Liver (tissue), 9 donors: ENCODE data around the gene PFN2. TPM values are rescaled to one million over a fixed set of nuclear protein-coding genes. Genes with fewer than 3 reads are reported as not detected.

Experiments used
- DNase-seq: peaks from one replicate; pipeline ENCODE4 v3.0.0-alpha.2; 2017; ENCODE audit warnings: low spot score
- H3K27ac ChIP-seq, 2 donors: one replicate each; pipeline ENCODE4 v1.7.0; 2013; ENCODE audit warnings: inconsistent platforms in 2 of 2, low read length in 2 of 2, control low read depth in 1 of 2, low read depth in 1 of 2, mild to moderate bottlenecking in 1 of 2
- H3K27me3 ChIP-seq, 4 donors: one replicate each; pipeline versions ENCODE4 v1.6.1 to v1.7.0; 2013; ENCODE audit warnings: low read length in 3 of 4, inconsistent platforms in 1 of 4, mild to moderate bottlenecking in 1 of 4, moderate library complexity in 1 of 4; ENCODE audit not compliant: control insufficient read depth in 4 of 4, insufficient read depth in 4 of 4
- H3K36me3 ChIP-seq, 4 donors: one replicate each; pipeline versions ENCODE4 v1.6.1 to v1.7.0; 2013; ENCODE audit warnings: low read length in 3 of 4, mild to moderate bottlenecking in 3 of 4, low read depth in 1 of 4, moderate library complexity in 1 of 4; ENCODE audit not compliant: control insufficient read depth in 4 of 4, insufficient read depth in 3 of 4
- H3K4me1 ChIP-seq, 4 donors: one replicate each; pipeline versions ENCODE4 v1.6.1 to v1.7.0; 2013; ENCODE audit warnings: low read length in 3 of 4, mild to moderate bottlenecking in 3 of 4, moderate library complexity in 1 of 4; ENCODE audit not compliant: control insufficient read depth in 4 of 4, insufficient read depth in 4 of 4
- H3K4me3 ChIP-seq, 3 donors: one replicate each; pipeline versions ENCODE4 v1.6.1 to v1.7.0; 2013; ENCODE audit warnings: low read length in 3 of 3, control low read depth in 1 of 3, low read depth in 1 of 3, mild to moderate bottlenecking in 1 of 3
- H3K9ac ChIP-seq, 2 donors: one replicate each; pipeline ENCODE4 v1.7.0; 2013; ENCODE audit warnings: low read length in 2 of 2, mild to moderate bottlenecking in 2 of 2, moderate library complexity in 2 of 2, control low read depth in 1 of 2, low read depth in 1 of 2
- H3K9me3 ChIP-seq, 4 donors: one replicate each; pipeline versions ENCODE4 v1.6.1 to v1.7.0; 2013; ENCODE audit warnings: low read length in 3 of 4; ENCODE audit not compliant: control insufficient read depth in 4 of 4
- ATF3 ChIP-seq: IDR thresholded peaks from 2 replicates; pipeline ENCODE4 v1.6.1; 2016; ENCODE audit warnings: antibody characterized with exemption
- CTCF ChIP-seq: fragments of 150-350 bp; IDR thresholded peaks from 2 replicates; pipeline ENCODE4 v1.5.1; 2017; ENCODE audit warnings: improper control_type of control experiment, low read depth, low read length; ENCODE audit not compliant: missing input control
- EGR1 ChIP-seq, 2 donors: IDR thresholded peaks; 2 replicates each; pipeline ENCODE4 v1.6.1; 2016 to 2018; ENCODE audit warnings: antibody characterized with exemption in 2 of 2, low read depth in 2 of 2
- FOXA1 ChIP-seq: IDR thresholded peaks from 2 replicates; pipeline ENCODE4 v1.6.1; 2016; ENCODE audit warnings: antibody characterized with exemption
- FOXA2 ChIP-seq: IDR thresholded peaks from 2 replicates; pipeline ENCODE4 v1.6.1; 2016; ENCODE audit warnings: antibody characterized with exemption
- GABPA ChIP-seq, 2 donors: IDR thresholded peaks in 1 of 2; conservative IDR thresholded peaks in 1 of 2; 2 replicates each; pipeline ENCODE4 v1.6.1; 2016; ENCODE audit warnings: antibody characterized with exemption in 2 of 2, mild to moderate bottlenecking in 1 of 2, moderate library complexity in 1 of 2
- HNF4A ChIP-seq, 2 donors: conservative IDR thresholded peaks; 2 replicates each; pipeline ENCODE4 v1.6.1; 2016; ENCODE audit warnings: antibody characterized with exemption in 2 of 2, mild to moderate bottlenecking in 2 of 2
- HNF4G ChIP-seq: IDR thresholded peaks from 2 replicates; pipeline ENCODE4 v1.6.1; 2016; ENCODE audit warnings: antibody characterized with exemption
- JUND ChIP-seq, 2 donors: IDR thresholded peaks; 2 replicates each; pipeline ENCODE4 v1.6.1; 2016; ENCODE audit warnings: antibody characterized with exemption in 2 of 2
- MAX ChIP-seq: IDR thresholded peaks from 2 replicates; pipeline ENCODE4 v1.6.1; 2016; ENCODE audit warnings: antibody characterized with exemption
- NR2F2 ChIP-seq: IDR thresholded peaks from 2 replicates; pipeline ENCODE4 v1.6.1; 2016; ENCODE audit warnings: antibody characterized with exemption
- RAD21 ChIP-seq, 2 donors: IDR thresholded peaks; 2 replicates each; pipeline ENCODE4 v1.6.1; 2016; ENCODE audit warnings: antibody characterized with exemption in 2 of 2, mild to moderate bottlenecking in 2 of 2
- REST ChIP-seq: IDR thresholded peaks from 2 replicates; pipeline ENCODE4 v1.6.1; 2016; ENCODE audit warnings: antibody characterized with exemption, mild to moderate bottlenecking
- RXRA ChIP-seq, 2 donors: IDR thresholded peaks; 2 replicates each; pipeline ENCODE4 v1.6.1; 2017 to 2018; ENCODE audit warnings: antibody characterized with exemption in 2 of 2, mild to moderate bottlenecking in 1 of 2
- SP1 ChIP-seq: IDR thresholded peaks from 2 replicates; pipeline ENCODE4 v1.6.1; 2018; ENCODE audit warnings: antibody characterized with exemption, mild to moderate bottlenecking
- TAF1 ChIP-seq: conservative IDR thresholded peaks from 2 replicates; pipeline ENCODE4 v1.6.1; 2016; ENCODE audit warnings: antibody characterized with exemption, mild to moderate bottlenecking
- YY1 ChIP-seq: IDR thresholded peaks from 2 replicates; pipeline ENCODE4 v1.6.1; 2016; ENCODE audit warnings: antibody characterized with exemption, mild to moderate bottlenecking
- ZBTB33 ChIP-seq: IDR thresholded peaks from 2 replicates; pipeline ENCODE4 v1.6.1; 2016; ENCODE audit warnings: antibody characterized with exemption
- WGBS: extraction: QIAGEN DNeasy Blood & Tissue Kit; methylation state at CpG from one replicate; pipeline ENCODE4 v1.1.7; 2013; 5-methylcytosine and 5-hydroxymethylcytosine counted together
- polyA plus RNA-seq, 2 donors: library from polyadenylated mRNA; stranded (reverse) in 1 of 2; unstranded in 1 of 2; fragments of 200-250 nt in 1 of 2; fragments of >200 nt in 1 of 2; fragmentation: Nextera tagmentation in 1 of 2; extraction: Ambion mirVana in 1 of 2; gene quantifications; one replicate each; pipeline versions ENCODE4 v1.2.1 to v1.2.3, GENCODE V29; 2013 to 2015
- total RNA-seq, 2 donors: library from RNA; depleted of rRNA; stranded (reverse); fragments of >200 nt; gene quantifications; one replicate each; pipeline ENCODE4 v1.2.3, GENCODE V29; 2014
- donor health status: healthy.
- donor health status: healthy.
- donor health status: healthy.
- donor health status: healthy.
- donor health status: healthy.

PFN2 gene
- total and polyA plus RNA-seq, 4 donors, result 8.2 to 15.1 (median 10.2) TPM

GRCh38 chr3:149949181-149949580 is 21.5 kb downstream of the PFN2 start:
- H3K9me3 ChIP-seq, result no peaks in the 10 kb centered on the region
- no peaks in the 10 kb centered on the region for H3K27me3 ChIP-seq
- no peak for TF ChIP-seq HNF4G
- no peak for TF ChIP-seq FOXA2
- no peak for TF ChIP-seq EGR1 (IDR thresholded peaks at IDR 0.05; ENCODE audit: low read depth in 2 of 2)
- TF ChIP-seq JUND (IDR thresholded peaks at IDR 0.05), result no peak
- TF ChIP-seq ATF3, result no peak
- TF ChIP-seq TAF1, result no peak
- no peak for TF ChIP-seq ZBTB33
- no peak for TF ChIP-seq YY1
- no peak for TF ChIP-seq HNF4A (conservative IDR thresholded peaks at IDR 0.05)
- no peak for TF ChIP-seq REST
- TF ChIP-seq MAX, result no peak
- no peak for TF ChIP-seq FOXA1
- TF ChIP-seq GABPA (IDR thresholded peaks at IDR 0.05 in 1 of 2, conservative IDR thresholded peaks at IDR 0.05 in 1 of 2), result no peak
- no peak for TF ChIP-seq NR2F2
- no peak for TF ChIP-seq RXRA (IDR thresholded peaks at IDR 0.05)
- no peak for TF ChIP-seq RAD21 (IDR thresholded peaks at IDR 0.05)
- no peak for TF ChIP-seq CTCF
- no peak for TF ChIP-seq SP1
- H3K9ac ChIP-seq, result no peak overlapping the region
- peaks cover 0 to 4% (median 2%) of the 10 kb centered on the region in 4 donors for H3K4me1 ChIP-seq
- DNase-seq, result no peak
- no peak overlapping the region for H3K4me3 ChIP-seq
- H3K27ac ChIP-seq, result no peak overlapping the region
- WGBS, result 98% methylated on average over 2 of the region's 2 CpGs
- peaks cover 0 to 11% (median 2%) of the 10 kb centered on the region in 4 donors for H3K36me3 ChIP-seq
